GM19351 (cell line): ENCODE measurements around the gene LRMDA.

Experiments
- ATAC-seq: cut with Tn5 transposase; IDR thresholded peaks from one replicate; pipeline ENCODE4 v1.9.1; 2021; ENCODE audit warnings: mild to moderate bottlenecking, moderate library complexity; ENCODE audit not compliant: unreplicated experiment

LRMDA gene

GRCh38 chr10:76198287-76199035 is 767.0 kb downstream of the LRMDA start:
- ATAC-seq, result no peak

- ATAC-seq, result no peak
Observed at GRCh38 chr10:76201962-76202361, 770.5 kb downstream of the LRMDA start.

- no peak for ATAC-seq
Observed at GRCh38 chr10:76202777-76203176, 771.4 kb downstream of the LRMDA start.

GRCh38 chr10:76205361-76205760 is 773.9 kb downstream of the LRMDA start:
- no peak for ATAC-seq

GRCh38 chr10:76206797-76207352 is 775.5 kb downstream of the LRMDA start:
- ATAC-seq, result no peak

- ATAC-seq, result no peak
Observed at GRCh38 chr10:76209135-76209534, 777.7 kb downstream of the LRMDA start.

- ATAC-seq, result no peak
Observed at GRCh38 chr10:76210211-76210610, 778.8 kb downstream of the LRMDA start.

- ATAC-seq, result no peak
Observed at GRCh38 chr10:76211691-76212090, 780.3 kb downstream of the LRMDA start.

- ATAC-seq, result no peak
Observed at GRCh38 chr10:76213876-76214275, 782.5 kb downstream of the LRMDA start.

- ATAC-seq, result no peak
Observed at GRCh38 chr10:76218035-76218434, 786.6 kb downstream of the LRMDA start.

GRCh38 chr10:76229341-76229740 is 797.9 kb downstream of the LRMDA start:
- no peak for ATAC-seq

- ATAC-seq, result no peak
Observed at GRCh38 chr10:76230921-76231285, 799.5 kb downstream of the LRMDA start.

- ATAC-seq, result no peak
Observed at GRCh38 chr10:76231286-76231934, 800.0 kb downstream of the LRMDA start.

- ATAC-seq, result no peak
Observed at GRCh38 chr10:76234499-76235226, 803.2 kb downstream of the LRMDA start.

GRCh38 chr10:76236356-76236755 is 804.9 kb downstream of the LRMDA start:
- no peak for ATAC-seq

GRCh38 chr10:76242956-76243355 is 811.5 kb downstream of the LRMDA start:
- ATAC-seq, result no peak

GRCh38 chr10:76244061-76244686 is 812.8 kb downstream of the LRMDA start:
- no peak for ATAC-seq

- no peak for ATAC-seq
Observed at GRCh38 chr10:76245951-76246495, 814.6 kb downstream of the LRMDA start.

- no peak for ATAC-seq
Observed at GRCh38 chr10:76248649-76249200, 817.3 kb downstream of the LRMDA start.

- no peak for ATAC-seq
Observed at GRCh38 chr10:76251841-76252671, 820.6 kb downstream of the LRMDA start.
